Globus pallidus (tissue), 1 donor: ENCODE results near the gene GTF2H2C_2.
"Not testable (repeated sequence)": the region's sequence is repeated elsewhere in the genome, so short reads cannot be mapped to it uniquely, and the experiment has no call there.

Experiments used
- DNase-seq: peaks from one replicate; pipeline ENCODE4 v3.0.0-alpha.2; 2015; ENCODE audit warnings: low spot score

The GTF2H2C_2 gene

GRCh38 chr5:70415117-70415516, at the start of gene GTF2H2C_2:
TSS of gene GTF2H2C_2 (plus strand) at chr5:70415368.
- not testable (repeated sequence) for DNase-seq

- peak; percentile 25 for DNase-seq
Measured at GRCh38 chr5:70400984-70401686, 14.0 kb upstream of the GTF2H2C_2 start.

- DNase-seq: not testable (repeated sequence)
Measured at GRCh38 chr5:70421322-70421721, 6.2 kb downstream of the GTF2H2C_2 start.

- not testable (repeated sequence) for DNase-seq
Measured at GRCh38 chr5:70423215-70423614, 8.0 kb downstream of the GTF2H2C_2 start.

- not testable (repeated sequence) for DNase-seq
Measured at GRCh38 chr5:70438518-70438917, 23.4 kb downstream of the GTF2H2C_2 start.

- not testable (repeated sequence) for DNase-seq
Measured at GRCh38 chr5:70449565-70449964, 34.4 kb downstream of the GTF2H2C_2 start.

- DNase-seq: not testable (repeated sequence)
Measured at GRCh38 chr5:70451249-70451984, 36.2 kb downstream of the GTF2H2C_2 start.

- DNase-seq: not testable (repeated sequence)
Measured at GRCh38 chr5:70457093-70457492, 41.9 kb downstream of the GTF2H2C_2 start.

GRCh38 chr5:70459188-70459587, 44.0 kb downstream of the GTF2H2C_2 start:
- DNase-seq: not testable (repeated sequence)

GRCh38 chr5:70461984-70462383, 46.8 kb downstream of the GTF2H2C_2 start:
- not testable (repeated sequence) for DNase-seq

- DNase-seq: not testable (repeated sequence)
Measured at GRCh38 chr5:70464019-70464637, 49.0 kb downstream of the GTF2H2C_2 start.

GRCh38 chr5:70469926-70470509, 54.9 kb downstream of the GTF2H2C_2 start:
- not testable (repeated sequence) for DNase-seq
